ENCODE data around the gene CPNE5.
A peak's percentile ranks its signal among the peaks of the same experiment; 100 is the strongest.

CPNE5 gene

GRCh38 chr6:36759148-36759759 is 80.0 kb downstream of the CPNE5 start:
- TF ChIP-seq TAF1 (IDR thresholded peaks at IDR 0.05; ENCODE audit: low read depth) (no peak), RAD21 (IDR thresholded peaks at IDR 0.05; ENCODE audit: low read depth) (peak; percentile 93), TEAD4 (IDR thresholded peaks at IDR 0.05) (no peak), CEBPB (IDR thresholded peaks at IDR 0.05) (no peak)

- no peak for TF ChIP-seq EGR1 (IDR thresholded peaks at IDR 0.05)
- TF ChIP-seq YY1 (IDR thresholded peaks at IDR 0.05; ENCODE audit: low read depth) = no peak
- TF ChIP-seq TCF12 (IDR thresholded peaks at IDR 0.05; ENCODE audit: low read depth) = no peak
- no peak for TF ChIP-seq CREB1 (IDR thresholded peaks at IDR 0.05; ENCODE audit: low read depth)
- no peak for TF ChIP-seq CEBPB (IDR thresholded peaks at IDR 0.05)
- TF ChIP-seq NFIC (IDR thresholded peaks at IDR 0.05) = no peak
- TF ChIP-seq FOXM1 (IDR thresholded peaks at IDR 0.05; ENCODE audit: borderline replicate concordance, low read depth) = no peak
- no peak for TF ChIP-seq ZBTB7A (IDR thresholded peaks at IDR 0.05; ENCODE audit: low read depth)
- no peak for TF ChIP-seq REST (IDR thresholded peaks at IDR 0.05; ENCODE audit: low read depth)
- TF ChIP-seq TAF1 (IDR thresholded peaks at IDR 0.05; ENCODE audit: low read depth) = no peak
- TF ChIP-seq EP300 (IDR thresholded peaks at IDR 0.05; ENCODE audit: borderline replicate concordance) = no peak
- no peak for TF ChIP-seq TEAD4 (IDR thresholded peaks at IDR 0.05)
- no peak for TF ChIP-seq RAD21 (IDR thresholded peaks at IDR 0.05; ENCODE audit: low read depth)
- no peak for TF ChIP-seq USF1 (IDR thresholded peaks at IDR 0.05)
- TF ChIP-seq MAX (IDR thresholded peaks at IDR 0.05) = no peak
These were observed 80.6 kb downstream of the CPNE5 start for GRCh38 chr6:36758516-36759147.

GRCh38 chr6:36757943-36758508 is 81.2 kb downstream of the CPNE5 start:
- no peak for TF ChIP-seq EP300 (IDR thresholded peaks at IDR 0.05; ENCODE audit: borderline replicate concordance)
- no peak for TF ChIP-seq NFIC (IDR thresholded peaks at IDR 0.05)
- no peak for TF ChIP-seq REST (IDR thresholded peaks at IDR 0.05; ENCODE audit: low read depth)
- TF ChIP-seq TAF1 (IDR thresholded peaks at IDR 0.05; ENCODE audit: low read depth) = no peak
- TF ChIP-seq TCF12 (IDR thresholded peaks at IDR 0.05; ENCODE audit: low read depth) = no peak
- no peak for TF ChIP-seq CREB1 (IDR thresholded peaks at IDR 0.05; ENCODE audit: low read depth)
- TF ChIP-seq TEAD4 (IDR thresholded peaks at IDR 0.05) = no peak
- no peak for TF ChIP-seq RAD21 (IDR thresholded peaks at IDR 0.05; ENCODE audit: low read depth)
- no peak for TF ChIP-seq CEBPB (IDR thresholded peaks at IDR 0.05)
- no peak for TF ChIP-seq USF1 (IDR thresholded peaks at IDR 0.05)
- TF ChIP-seq YY1 (IDR thresholded peaks at IDR 0.05; ENCODE audit: low read depth) = no peak
- TF ChIP-seq FOXM1 (IDR thresholded peaks at IDR 0.05; ENCODE audit: borderline replicate concordance, low read depth) = no peak
- TF ChIP-seq MAX (IDR thresholded peaks at IDR 0.05) = no peak
- TF ChIP-seq ZBTB7A (IDR thresholded peaks at IDR 0.05; ENCODE audit: low read depth) = no peak
- TF ChIP-seq EGR1 (IDR thresholded peaks at IDR 0.05) = no peak

- TF ChIP-seq CREB1 (IDR thresholded peaks at IDR 0.05; ENCODE audit: low read depth) = no peak
- TF ChIP-seq YY1 (IDR thresholded peaks at IDR 0.05; ENCODE audit: low read depth) = no peak
- no peak for TF ChIP-seq CEBPB (IDR thresholded peaks at IDR 0.05)
- TF ChIP-seq TCF12 (IDR thresholded peaks at IDR 0.05; ENCODE audit: low read depth) = no peak
These were observed 82.0 kb downstream of the CPNE5 start for GRCh38 chr6:36757206-36757605.

GRCh38 chr6:36756786-36757185 is 82.5 kb downstream of the CPNE5 start:
- TF ChIP-seq ZBTB7A (IDR thresholded peaks at IDR 0.05; ENCODE audit: low read depth) (no peak), TCF12 (IDR thresholded peaks at IDR 0.05; ENCODE audit: low read depth) (no peak), NFIC (IDR thresholded peaks at IDR 0.05) (no peak)
